Calu3 (cell line): ENCODE data around the gene GMPS. TPM values are rescaled to one million over a fixed set of nuclear protein-coding genes. Genes with fewer than 3 reads are reported as not detected.

Experiments used
- BruUV-seq: library from RNA; stranded (reverse); fragments of 400-500 nt; replicated peaks from 2 replicates; lab custom pipeline; 2021; lab: Mats Ljungman, UMichigan
- CTCF ChIA-PET: fragments of 300-600 bp; sonication (Branson Sonifier 250); formaldehyde crosslinking; loops from one replicate; lab custom pipeline; 2022; ENCODE audit warnings: antibody characterized with exemption; lab: Charles Lee
- DNase-seq: peaks from one replicate; pipeline ENCODE4 v3.0.0; 2022
- H3K27ac Mint-ChIP-seq: one replicate; pipeline ENCODE4 v1.8.0; 2022; ENCODE audit warnings: mixed read lengths; ENCODE audit not compliant: unreplicated experiment
- H3K27me3 Mint-ChIP-seq: one replicate; pipeline ENCODE4 v1.8.0; 2022; ENCODE audit warnings: mixed read lengths; ENCODE audit not compliant: unreplicated experiment
- H3K36me3 Mint-ChIP-seq: one replicate; pipeline ENCODE4 v1.8.0; 2022; ENCODE audit warnings: mild to moderate bottlenecking, moderate library complexity, mixed read lengths; ENCODE audit not compliant: insufficient read depth, unreplicated experiment
- H3K4me1 Mint-ChIP-seq: one replicate; pipeline ENCODE4 v1.8.0; 2022; ENCODE audit warnings: mild to moderate bottlenecking, low read depth, mixed read lengths; ENCODE audit not compliant: unreplicated experiment
- H3K4me3 Mint-ChIP-seq: one replicate; pipeline ENCODE4 v1.8.0; 2022; ENCODE audit warnings: mild to moderate bottlenecking, low read depth, moderate library complexity, mixed read lengths; ENCODE audit not compliant: unreplicated experiment
- H3K9me3 Mint-ChIP-seq: one replicate; pipeline ENCODE4 v1.8.0; 2022; ENCODE audit warnings: low read depth, mixed read lengths; ENCODE audit not compliant: unreplicated experiment
- CTCF ChIP-seq: fragments of 200-600 bp; IDR thresholded peaks from one replicate; pipeline ENCODE4 v1.8.0; 2022; ENCODE audit warnings: antibody characterized with exemption; ENCODE audit not compliant: unreplicated experiment
- intact Hi-C: fragments of 100-400 bp; cut with micrococcal nuclease; formaldehyde crosslinking; loops from one replicate; pipeline ENCODE4 v1.10.0; 2022; ENCODE audit not compliant: unreplicated experiment
- total RNA-seq: library from RNA; stranded (reverse); gene quantifications from 2 replicates; pipeline ENCODE4 v1.2.3, GENCODE V29; 2022

The GMPS gene
- total RNA-seq, 1 experiment from 2014 or later = 194 TPM

- TF ChIP-seq CTCF = no peak
- no TSS peak for BruUV-seq
- Mint-ChIP-seq H3K36me3 (peaks cover 59% of the 10 kb centered on the region), H3K4me3 (no peak overlapping the region), H3K4me1 (no peaks in the 10 kb centered on the region), H3K27ac (no peak overlapping the region), H3K9me3 (no peaks in the 10 kb centered on the region), H3K27me3 (no peaks in the 10 kb centered on the region)
- intact Hi-C loops = no loop called here
- CTCF ChIA-PET = interaction anchor here (0.7 kb wide), 1 partner anchor 225 kb away, joined by 4 read pairs; no protein-coding TSS in a partner anchor
- DNase-seq = no peak
Observed at GRCh38 chr3:155919728-155920127, 49.3 kb downstream of the GMPS start.

GRCh38 chr3:155921486-155921885 lies 51.0 kb downstream of the GMPS start:
- H3K27me3 Mint-ChIP-seq = no peaks in the 10 kb centered on the region
- peaks cover 54% of the 10 kb centered on the region for H3K36me3 Mint-ChIP-seq
- H3K4me1 Mint-ChIP-seq = no peaks in the 10 kb centered on the region
- DNase-seq = no peak
- intact Hi-C loops = no loop called here
- CTCF ChIA-PET = interaction anchor here (0.8 to 1.3 kb wide), 3 partner anchors 11 to 27 kb away, joined by 3 read pairs; no protein-coding TSS in a partner anchor
- BruUV-seq = no TSS peak
- TF ChIP-seq CTCF = no peak
- no peak overlapping the region for H3K27ac Mint-ChIP-seq
- H3K9me3 Mint-ChIP-seq = no peaks in the 10 kb centered on the region
- no peak overlapping the region for H3K4me3 Mint-ChIP-seq

- intact Hi-C loops = no loop called here
- peaks cover 57% of the 10 kb centered on the region for H3K36me3 Mint-ChIP-seq
- no peak for TF ChIP-seq CTCF
- CTCF ChIA-PET = no interaction called here
- peak overlapping the region; percentile 65 for H3K27ac Mint-ChIP-seq
- no peaks in the 10 kb centered on the region for H3K4me1 Mint-ChIP-seq
- no peak for DNase-seq
- H3K9me3 Mint-ChIP-seq = no peaks in the 10 kb centered on the region
- BruUV-seq = no TSS peak
- H3K27me3 Mint-ChIP-seq = no peaks in the 10 kb centered on the region
- no peak overlapping the region for H3K4me3 Mint-ChIP-seq
Observed at GRCh38 chr3:155934230-155934629, 63.8 kb downstream of the GMPS start.

GRCh38 chr3:155938409-155938808 lies 68.0 kb downstream of the GMPS start:
- intact Hi-C loops = no loop called here
- Mint-ChIP-seq H3K4me1 (no peaks in the 10 kb centered on the region), H3K27me3 (no peaks in the 10 kb centered on the region), H3K4me3 (no peak overlapping the region), H3K36me3 (peaks cover 63% of the 10 kb centered on the region), H3K9me3 (no peaks in the 10 kb centered on the region), H3K27ac (no peak overlapping the region)
- CTCF ChIA-PET = interaction anchor here (0.5 to 1.1 kb wide), 3 partner anchors 16 to 543 kb away, joined by 3 to 6 read pairs (median 3); partner anchors contain the start of gene C3orf33
- no TSS peak for BruUV-seq
- no peak for TF ChIP-seq CTCF
- DNase-seq = no peak
